GDM1 (cell line): ENCODE measurements around the gene MAG.

ENCODE experiments used
- DNase-seq: peaks from one replicate; lab custom pipeline; 2025; lab: John Stamatoyannopoulos, UW

The MAG gene, protein sequence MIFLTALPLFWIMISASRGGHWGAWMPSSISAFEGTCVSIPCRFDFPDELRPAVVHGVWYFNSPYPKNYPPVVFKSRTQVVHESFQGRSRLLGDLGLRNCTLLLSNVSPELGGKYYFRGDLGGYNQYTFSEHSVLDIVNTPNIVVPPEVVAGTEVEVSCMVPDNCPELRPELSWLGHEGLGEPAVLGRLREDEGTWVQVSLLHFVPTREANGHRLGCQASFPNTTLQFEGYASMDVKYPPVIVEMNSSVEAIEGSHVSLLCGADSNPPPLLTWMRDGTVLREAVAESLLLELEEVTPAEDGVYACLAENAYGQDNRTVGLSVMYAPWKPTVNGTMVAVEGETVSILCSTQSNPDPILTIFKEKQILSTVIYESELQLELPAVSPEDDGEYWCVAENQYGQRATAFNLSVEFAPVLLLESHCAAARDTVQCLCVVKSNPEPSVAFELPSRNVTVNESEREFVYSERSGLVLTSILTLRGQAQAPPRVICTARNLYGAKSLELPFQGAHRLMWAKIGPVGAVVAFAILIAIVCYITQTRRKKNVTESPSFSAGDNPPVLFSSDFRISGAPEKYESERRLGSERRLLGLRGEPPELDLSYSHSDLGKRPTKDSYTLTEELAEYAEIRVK

DNA sequence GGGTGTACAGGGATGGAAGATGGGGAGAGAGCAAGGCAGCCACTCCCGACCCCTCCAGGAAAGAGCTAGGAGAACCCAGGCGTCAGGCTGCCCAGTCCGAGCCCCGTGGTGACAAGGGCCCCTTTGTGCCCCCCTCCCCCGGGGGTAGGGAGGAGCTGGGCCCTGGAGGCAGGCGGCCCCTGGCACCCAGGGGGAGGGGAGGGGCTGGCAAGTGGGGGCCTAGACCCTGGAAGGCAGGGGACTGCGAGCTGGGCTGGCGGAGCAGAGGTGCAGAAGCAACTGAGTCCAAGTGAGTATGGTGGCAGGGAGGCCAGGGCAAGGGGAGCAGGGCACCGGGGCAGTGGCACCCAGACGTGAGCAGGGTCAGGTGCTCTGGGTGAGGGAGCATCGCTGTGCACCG is at the start of gene MAG:
Gene MAG, plus strand, starts transcription at position 246 of the 400 bp plus-strand sequence. CDS start 3,248 bp downstream, outside the sequence.
- DNase-seq, result no peak

DNA sequence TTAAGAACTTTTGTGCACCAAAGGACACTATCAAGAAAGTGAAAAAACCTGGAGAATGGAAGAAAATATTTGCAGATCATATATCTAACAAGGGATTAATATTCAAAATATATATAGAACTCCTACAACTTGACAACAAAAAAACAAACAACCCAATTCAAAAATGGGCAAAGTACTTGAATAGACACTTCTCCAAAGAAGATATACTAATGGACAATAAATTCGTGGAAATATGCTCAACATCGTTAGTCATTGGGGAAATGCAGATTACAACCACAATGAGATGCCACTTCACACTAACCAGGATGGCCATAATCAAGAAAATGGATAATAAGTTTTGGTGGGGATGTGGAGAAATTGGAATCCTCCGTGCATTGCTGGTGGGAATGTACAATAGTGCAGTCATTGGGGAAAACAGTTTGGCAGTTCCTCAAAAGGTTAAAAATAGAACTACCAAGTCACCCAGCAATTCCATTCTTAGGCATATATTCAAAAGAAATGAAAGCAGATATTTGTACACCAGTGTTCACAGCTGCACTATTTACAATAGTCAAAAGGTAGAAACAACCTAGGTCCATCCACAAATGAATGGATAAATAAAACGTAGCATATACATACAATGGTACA is 45.4 kb upstream of the MAG start:
- no peak for DNase-seq

DNA sequence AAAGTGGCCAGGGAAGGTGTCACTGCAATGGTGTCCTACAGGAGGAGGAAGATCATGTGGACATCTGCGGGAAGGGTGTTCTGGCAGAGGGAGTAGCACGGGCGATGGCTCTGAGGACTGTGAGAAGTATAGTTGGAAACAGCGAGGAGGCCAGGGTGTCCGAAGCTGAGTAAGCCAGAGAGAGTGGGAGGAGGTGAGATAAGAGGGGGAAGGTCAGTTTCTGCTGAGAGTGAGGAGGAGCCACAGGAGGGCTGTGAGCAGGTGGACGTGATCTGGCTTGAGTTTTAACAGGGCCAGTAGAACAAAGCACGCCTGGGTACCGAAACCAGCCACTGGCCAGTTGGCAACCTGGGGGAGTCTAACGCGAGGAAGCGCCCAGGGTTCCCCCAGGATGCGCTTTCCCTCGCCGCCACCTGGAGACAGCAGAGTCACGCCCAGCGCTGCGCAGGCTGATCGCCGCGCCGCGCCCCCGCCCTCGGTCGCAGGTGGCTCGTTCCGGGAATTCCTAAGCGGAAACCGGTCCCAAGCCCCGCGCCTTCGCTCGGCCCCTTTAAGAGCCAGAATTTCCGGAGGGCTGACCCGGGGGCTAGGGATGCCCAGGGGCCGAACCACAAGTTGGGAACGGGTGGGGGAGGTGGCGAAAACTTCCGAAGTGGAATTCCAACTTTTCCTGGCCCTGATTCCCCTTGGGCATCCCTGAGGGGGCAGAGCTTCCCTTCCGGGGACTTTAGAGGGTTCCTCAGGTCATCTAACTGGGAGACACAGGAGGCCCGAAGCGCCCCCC is 44.2 kb upstream of the MAG start:
- DNase-seq, result no peak

DNA sequence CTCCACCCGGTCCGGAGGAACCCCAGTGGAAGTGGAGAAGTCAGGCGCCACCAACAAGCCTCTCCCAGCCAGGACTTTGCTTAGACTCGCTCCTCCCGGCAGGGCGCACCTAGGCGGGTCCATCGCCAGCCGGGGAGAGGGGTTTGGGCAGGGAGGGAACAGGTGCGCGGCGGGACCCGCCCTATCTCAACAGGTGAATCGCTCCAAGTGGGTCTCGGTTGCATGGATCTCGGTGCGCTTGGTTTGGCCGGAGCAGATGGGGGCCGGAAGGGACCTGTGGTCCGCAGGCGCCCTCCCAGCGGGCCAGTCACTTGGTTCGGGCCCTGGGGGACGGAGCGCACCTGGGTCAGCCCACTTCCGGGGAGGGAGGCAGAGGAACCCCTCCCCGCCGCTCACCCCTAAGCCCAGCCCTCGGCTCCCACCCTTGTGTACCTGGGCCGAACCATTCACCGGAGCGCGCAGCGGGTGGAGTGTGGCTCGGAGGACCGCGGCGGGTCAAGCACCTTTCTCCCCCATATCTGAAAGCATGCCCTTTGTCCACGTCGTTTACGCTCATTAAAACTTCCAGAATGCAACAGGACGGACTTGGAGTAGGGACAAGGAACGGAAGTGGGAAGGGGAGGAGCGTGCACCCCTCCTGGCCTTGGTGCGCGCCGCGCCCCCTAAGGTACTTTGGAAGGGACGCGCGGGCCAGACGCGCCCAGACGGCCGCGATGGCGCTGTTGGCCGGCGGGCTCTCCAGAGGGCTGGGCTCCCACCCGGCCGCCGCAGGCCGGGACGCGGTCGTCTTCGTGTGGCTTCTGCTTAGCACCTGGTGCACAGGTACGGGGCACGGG is 43.4 kb upstream of the MAG start, which contains the start of gene LSR:
Gene LSR, plus strand, starts transcription at position 693 of the 836 bp plus-strand sequence. Its CDS starts 21 bp downstream, at position 714.
- no peak for DNase-seq

DNA sequence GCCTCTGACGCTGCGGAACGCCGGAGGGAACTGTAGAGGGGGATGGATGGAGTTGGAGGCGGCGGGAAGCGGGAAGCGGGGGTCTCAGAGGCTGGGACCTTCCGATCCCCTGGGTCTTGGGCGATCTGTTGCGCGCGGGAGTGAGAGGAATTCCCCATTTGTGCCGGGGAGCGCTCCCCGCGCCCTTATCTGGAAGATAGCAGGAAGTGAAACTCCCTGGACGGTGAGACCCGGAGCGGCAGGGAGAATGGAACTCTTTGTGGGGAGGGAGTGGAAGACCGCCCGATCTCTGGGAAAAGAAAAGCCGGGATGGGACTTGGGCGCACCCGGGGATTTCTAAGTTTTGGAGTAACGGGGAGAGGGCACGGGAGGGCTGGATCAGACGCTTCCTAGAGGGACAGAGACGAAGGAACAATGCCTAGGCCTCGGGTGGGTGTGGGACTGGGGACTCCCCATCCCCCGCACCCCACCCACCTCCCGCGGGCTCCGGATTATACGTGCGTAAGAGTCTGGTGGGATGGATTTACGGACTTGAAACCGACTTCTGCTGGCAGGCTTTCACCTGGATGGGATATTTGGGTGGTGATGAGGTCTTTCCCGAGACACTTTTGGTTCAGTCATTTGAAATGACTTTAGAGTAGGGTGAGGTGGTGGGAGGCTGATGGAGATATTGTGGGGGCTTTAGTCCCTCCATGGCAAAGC is 42.7 kb upstream of the MAG start:
- no peak for DNase-seq

DNA sequence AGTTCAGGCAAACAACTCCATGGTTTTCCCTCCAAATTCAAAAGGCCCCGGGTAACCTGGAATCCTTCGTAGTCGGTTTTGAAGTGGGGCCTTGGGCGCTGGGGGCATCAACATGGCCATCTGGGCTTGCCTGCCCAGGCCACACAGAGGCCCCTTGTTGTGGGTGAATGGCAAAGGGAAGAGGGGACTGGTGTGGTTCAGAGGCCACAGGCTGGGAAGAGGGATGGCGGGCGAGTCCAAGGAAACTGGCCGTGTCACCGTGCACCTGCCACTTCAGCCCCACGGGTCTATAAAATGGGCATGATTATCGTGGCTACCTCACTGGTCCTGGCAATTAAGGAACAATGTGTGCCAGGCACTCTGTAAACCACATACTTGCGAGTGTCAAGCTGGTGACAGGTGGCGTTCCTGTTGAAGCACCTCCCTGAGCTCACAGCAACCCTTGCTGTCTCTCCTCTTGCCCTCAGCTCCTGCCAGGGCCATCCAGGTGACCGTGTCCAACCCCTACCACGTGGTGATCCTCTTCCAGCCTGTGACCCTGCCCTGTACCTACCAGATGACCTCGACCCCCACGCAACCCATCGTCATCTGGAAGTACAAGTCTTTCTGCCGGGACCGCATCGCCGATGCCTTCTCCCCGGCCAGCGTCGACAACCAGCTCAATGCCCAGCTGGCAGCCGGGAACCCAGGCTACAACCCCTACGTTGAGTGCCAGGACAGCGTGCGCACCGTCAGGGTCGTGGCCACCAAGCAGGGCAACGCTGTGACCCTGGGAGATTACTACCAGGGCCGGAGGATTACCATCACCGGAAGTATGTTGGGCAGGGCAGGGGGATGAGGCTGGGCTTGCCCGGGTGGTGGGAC is 41.9 kb upstream of the MAG start:
- DNase-seq, result no peak

DNA sequence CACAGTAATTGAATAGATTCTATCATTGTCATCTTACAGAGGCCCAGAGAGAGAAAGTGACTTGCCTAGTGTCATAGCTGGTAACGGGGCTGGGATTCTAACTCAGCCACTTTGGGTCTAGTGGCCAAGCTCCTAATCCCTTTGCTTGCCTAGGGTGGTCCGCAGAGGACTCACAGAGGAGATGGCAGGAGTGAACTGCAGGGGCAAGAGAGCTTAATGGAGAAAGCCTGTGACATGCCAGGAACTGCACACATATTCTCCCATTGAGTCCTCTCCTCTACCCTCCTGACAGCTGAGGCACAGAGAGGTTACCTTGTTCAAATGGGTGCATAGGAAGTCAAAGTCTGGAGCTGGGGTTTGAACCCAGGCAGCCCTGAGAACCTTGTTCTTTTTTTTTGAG is 40.5 kb upstream of the MAG start:
- no peak for DNase-seq

DNA sequence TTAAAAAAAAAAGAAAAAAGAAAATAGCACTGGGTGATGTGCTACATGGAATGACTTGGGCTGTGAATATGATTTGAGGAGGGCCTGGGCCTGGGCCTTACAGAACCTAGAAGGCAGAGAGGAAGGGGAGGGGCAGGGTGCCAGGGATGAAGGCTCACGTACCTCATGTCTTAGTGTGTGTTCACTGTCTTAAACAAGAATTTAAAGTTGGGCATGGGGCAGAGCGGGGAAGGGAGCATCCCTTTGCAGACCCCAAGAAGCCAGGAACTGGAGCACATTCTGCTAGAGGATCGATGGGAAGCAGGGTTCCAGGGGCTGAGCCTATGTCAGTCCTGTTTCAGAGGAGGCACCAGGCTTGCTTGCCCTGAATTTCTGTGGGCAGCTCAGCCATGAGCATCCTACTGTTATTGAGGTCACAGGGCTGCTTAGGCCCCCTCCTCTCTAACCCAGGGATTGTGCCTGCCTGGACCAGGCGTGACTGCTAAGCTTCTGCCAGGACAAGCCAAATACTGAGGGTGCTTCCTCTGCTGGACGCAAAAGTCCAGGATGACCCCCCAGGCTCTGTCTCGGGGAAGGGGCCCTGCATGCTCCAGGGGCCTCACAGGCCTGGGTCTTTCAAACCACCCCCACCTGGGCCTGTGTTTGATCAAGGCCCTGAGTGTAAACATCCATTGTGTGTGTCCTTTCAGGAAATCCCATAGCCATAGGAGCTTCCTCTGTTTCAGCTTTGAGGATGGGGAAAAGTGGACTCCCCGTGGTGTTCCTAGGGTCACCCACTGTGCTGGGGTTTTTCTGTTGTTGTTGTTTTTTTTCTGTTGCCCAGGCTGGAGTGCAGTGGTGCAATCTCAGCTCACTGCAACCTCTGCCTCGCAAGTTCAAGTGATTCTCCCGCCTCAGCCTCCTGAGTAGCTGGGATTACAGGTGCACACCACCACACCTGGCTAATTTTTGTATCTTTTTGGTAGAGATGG is 38.4 kb upstream of the MAG start:
- DNase-seq, result no peak

DNA sequence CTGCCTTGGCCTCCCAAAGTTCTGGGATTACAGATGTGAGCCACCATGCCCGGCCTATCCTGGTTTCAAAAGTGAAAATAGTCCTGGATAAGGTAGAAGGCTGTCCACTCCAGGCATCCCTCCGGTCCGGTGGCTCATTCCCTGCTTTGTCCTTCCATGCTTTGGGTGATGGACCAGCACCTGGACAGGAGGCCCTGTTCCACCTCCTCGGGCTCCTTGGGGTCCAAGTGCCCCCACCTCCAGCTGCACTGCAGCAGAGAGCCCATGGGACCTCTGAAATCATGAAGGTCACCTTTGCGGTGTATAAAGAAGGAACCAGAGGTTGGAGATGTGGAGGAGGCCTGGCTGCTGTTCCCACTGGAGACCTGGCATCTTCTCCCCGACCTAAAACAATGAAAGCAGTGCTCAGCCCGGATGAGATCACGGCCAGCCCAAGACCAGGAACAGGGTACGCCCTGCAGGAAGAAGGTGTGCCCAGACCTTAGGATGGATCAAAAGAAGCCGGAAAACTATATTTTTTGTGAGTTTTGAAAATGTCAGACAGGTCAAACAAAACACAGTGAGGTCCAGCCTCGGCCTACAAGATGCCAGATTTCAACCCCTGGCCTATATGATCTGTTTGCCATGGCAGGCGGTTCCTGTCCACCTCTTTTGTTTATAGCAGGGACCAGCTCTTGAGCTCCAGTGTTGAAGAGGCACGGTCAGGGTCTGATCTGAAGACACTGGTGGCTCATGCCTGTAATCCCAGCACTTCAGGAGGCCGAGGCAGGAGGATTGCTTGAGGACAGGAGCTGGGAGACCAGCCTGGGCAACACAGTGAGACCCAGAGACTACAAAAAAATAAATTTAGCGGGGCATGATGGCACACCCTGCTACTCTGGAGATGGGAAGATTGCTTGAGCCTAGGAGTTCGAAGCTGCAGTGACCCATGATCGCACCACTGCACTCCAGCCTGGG is 37.3 kb upstream of the MAG start:
- no peak for DNase-seq

DNA sequence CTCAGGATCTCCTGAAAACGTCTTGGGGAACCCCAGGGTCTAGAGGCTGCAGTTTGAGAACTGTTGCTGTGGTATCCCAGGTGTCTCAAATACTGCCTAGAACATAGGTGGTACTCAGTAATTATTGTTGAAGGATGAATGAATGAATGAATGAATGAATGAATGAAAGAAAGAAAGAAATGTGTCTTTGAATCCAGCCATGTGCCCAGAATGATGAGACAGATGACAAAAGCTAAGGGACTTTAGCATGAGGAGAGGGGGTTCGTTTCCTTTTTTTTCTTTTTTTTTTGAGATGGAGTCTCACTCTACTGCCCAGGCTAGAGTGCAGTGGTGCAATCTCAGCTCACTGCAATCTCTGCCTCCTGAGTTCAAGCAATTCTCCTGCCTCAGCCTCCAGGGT is 35.4 kb upstream of the MAG start:
- DNase-seq, result no peak

DNA sequence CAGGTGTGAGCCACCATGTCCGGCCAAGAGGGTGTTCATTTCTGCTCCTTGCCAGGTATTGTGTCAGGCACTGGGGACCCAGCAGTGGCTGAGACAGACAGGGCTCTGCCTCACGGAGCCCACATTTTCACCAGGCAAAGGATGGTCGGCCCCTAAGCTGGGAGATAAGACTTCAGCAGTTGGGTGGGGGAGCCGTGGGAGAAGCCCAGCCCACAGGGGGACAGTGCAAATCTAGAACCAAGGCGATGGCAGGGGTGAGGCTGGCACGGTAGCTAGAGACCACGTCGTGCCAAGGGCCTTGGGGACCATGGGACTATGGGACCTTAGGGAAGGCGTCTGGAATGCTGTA is 34.9 kb upstream of the MAG start:
- no peak for DNase-seq

DNA sequence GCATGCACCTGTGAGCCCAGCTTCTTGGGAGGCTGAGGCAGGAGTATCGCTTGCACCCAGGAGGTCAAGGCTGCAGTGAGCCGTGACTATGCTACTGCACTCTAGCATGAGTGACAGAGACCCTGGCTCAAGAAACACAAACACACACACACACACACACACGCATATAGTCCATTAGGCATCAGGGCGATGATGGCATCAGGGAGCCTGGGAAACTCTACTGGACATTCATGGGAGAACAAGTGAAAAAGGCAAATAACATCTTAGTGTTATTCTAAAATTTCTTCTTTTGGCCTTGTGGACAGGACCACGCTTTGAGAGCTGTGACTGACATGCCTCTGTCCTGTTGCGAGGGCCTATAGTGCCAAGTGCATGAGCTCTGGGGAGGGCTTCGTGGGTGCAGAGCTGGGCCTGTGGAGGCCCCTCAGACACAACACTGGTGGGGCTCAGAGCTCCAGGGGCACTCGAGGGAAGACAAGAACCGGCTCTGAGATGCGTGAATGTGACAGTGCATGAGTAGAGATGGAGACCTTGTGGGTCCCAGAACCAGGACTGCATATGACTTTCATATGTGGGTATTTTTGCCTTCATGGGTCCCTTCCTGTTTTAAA is 31.2 kb upstream of the MAG start:
- DNase-seq, result no peak

DNA sequence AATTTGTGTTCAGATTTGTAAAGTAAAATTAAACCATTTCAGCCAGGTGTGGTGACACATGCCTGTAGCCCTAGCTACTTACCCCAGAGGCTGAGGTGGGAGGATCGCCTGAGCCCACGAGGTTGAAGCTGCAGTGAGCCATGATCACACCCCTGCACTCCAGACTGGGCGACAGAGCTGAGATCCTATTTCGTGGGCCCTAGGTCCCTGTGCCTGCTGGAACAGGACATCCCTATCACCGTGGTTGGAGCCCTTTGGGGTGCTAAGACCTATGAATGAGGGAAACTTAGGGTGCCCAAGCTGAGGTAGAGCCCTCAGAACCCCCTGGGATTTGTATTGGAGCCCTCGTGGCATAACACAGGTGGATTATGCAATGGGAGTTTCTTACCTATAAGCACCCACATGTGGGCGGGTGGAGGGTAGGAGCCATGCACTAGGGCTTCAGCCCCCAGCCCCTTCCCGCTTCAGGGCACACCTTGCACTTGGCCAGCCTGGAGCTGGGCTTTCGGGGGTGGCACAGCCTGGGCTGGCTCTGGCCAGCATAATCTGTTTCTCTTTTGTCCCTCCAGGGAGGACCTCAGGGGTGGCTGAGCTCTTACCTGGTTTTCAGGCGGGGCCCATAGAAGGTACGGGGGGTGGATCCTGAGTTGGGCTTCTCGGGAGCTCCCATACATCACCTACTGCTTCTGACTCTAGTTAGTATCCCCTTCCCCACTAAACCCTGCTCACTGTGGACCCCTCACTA is 30.4 kb upstream of the MAG start:
- DNase-seq, result no peak

DNA sequence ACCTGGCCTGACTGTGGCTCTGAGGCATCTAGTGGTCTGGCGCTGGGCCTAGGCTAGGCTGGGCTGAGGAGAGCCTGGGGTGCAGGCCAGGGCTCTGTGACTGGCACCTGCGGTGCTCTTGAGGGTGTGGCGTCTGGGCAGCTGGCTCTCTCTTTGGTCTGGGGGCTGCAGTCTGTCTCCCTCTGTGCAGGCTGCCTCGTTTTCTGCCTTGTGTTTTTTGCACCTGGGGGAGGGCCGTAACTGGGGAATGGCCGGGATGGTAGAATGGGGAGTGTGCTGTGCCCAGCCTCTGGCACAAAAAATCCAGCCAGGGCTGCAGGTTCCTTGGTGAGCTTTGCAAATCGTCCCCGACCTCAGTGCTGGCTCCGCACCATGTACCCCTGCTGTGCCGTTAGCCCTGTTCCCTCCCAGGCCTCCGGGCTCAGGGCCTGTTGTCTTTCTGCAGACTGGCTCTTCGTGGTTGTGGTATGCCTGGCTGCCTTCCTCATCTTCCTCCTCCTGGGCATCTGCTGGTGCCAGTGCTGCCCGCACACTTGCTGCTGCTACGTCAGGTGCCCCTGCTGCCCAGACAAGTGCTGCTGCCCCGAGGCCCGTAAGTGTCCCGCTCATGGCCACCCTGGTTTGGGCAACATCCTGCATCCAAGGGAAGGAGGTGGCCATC is 29.7 kb upstream of the MAG start:
- no peak for DNase-seq

DNA sequence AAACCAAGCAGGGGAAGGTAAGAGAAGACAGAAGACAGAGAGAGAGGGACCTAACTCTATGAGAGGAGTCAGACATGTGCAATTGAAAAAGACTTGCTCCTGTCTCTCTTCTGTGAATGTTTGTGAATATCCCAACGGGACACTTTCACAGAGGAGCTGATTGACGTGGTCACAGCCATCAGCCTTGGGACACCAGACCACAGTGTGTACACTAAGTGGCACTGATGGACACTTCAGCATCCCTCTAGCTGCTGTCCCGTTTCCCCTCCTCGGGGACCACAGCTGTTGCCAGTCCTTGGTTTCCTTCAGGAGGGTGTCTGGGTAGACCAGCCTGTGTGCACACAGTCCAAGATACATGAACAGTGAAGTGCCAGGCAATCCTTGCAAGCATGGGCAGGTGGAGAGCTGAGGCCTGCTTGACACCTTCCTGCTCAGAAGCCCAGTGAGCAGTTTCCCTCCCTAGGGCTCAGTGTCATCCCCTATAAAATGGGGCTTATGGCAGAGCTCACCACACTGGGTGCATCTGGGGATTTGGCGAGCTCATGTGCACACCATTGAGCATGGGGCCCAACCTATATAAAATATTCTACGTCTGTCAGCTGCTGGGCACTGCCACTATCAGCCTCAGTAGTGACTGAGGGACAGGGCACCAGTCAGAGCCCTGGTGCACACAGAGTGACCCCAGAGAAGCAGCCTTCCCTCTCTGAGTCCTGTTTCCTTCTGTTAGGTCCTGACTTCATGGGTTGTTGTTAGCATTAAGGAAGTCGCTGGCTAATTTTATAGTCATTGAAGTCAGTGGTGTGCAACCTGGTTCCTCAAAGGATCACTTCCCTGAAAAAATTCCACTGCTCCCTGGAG is 27.5 kb upstream of the MAG start:
- DNase-seq, result no peak
